NB4 (cell line): Measurements from ENCODE around the gene SLC46A3.

Experiments used
- MYC ChIP-seq: IDR thresholded peaks from 2 replicates; pipeline ENCODE4 v1.6.1; 2011; ENCODE audit warnings: low read depth, low read length
- POLR2A ChIP-seq: IDR thresholded peaks from 2 replicates; pipeline ENCODE4 v1.6.1; 2011; ENCODE audit warnings: mild to moderate bottlenecking; ENCODE audit not compliant: insufficient read length; ENCODE audit errors: extremely low read depth
- TF ChIP-seq, protein P1 (sequence below): IDR thresholded peaks from one replicate; pipeline ENCODE4 v1.5.1; 2012; ENCODE audit warnings: low read depth, low read length

DNA sequence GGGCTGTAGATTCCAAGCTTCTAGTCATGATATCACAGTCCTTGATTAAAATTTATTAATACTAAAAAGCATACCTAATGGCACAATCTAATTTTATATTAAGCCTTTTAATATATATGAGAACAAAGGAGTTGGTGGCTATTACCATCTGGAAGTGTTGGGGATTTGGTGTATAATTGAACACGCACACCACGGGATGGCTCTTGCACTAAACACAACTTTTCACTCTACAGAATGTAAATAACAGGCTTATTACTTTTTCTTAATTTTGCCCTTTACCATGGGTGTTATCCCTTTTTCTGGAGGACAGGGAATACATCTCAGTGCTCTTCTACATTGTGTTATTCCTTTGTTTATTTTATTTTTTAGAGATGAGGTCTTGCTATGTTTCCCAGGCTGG is 38.2 kb downstream of the SLC46A3 start:
- TF ChIP-seq, protein P1, sequence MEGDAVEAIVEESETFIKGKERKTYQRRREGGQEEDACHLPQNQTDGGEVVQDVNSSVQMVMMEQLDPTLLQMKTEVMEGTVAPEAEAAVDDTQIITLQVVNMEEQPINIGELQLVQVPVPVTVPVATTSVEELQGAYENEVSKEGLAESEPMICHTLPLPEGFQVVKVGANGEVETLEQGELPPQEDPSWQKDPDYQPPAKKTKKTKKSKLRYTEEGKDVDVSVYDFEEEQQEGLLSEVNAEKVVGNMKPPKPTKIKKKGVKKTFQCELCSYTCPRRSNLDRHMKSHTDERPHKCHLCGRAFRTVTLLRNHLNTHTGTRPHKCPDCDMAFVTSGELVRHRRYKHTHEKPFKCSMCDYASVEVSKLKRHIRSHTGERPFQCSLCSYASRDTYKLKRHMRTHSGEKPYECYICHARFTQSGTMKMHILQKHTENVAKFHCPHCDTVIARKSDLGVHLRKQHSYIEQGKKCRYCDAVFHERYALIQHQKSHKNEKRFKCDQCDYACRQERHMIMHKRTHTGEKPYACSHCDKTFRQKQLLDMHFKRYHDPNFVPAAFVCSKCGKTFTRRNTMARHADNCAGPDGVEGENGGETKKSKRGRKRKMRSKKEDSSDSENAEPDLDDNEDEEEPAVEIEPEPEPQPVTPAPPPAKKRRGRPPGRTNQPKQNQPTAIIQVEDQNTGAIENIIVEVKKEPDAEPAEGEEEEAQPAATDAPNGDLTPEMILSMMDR = no peak
- no peak for TF ChIP-seq MYC
- no peak for TF ChIP-seq POLR2A
